K562 (cell line): ENCODE data around the gene RABL6. TPM values are rescaled to one million over a fixed set of nuclear protein-coding genes. Genes with fewer than 3 reads are reported as not detected.

Experiments used
- DPF2 ChIP-seq: fragments of 450-650 bp; IDR thresholded peaks from 2 replicates; pipeline ENCODE4 v1.6.1; 2016
- LCOR ChIP-seq: sonication (generic); formaldehyde crosslinking; IDR thresholded peaks from 2 replicates; pipeline ENCODE4 v1.8.0; 2022; ENCODE audit warnings: mild to moderate bottlenecking, missing genetic modification reagents
- NCOA2 ChIP-seq, 2 experiments: fragments of 450-650 bp; IDR thresholded peaks; 2 replicates each; pipeline ENCODE4 v1.6.1; 2018; ENCODE audit warnings: mild to moderate bottlenecking in 2 of 2, moderate library complexity in 1 of 2; ENCODE audit not compliant: partially characterized antibody in 2 of 2
- NEUROD1 ChIP-seq: fragments of 150-350 bp; IDR thresholded peaks from 2 replicates; pipeline ENCODE4 v1.6.1; 2014; ENCODE audit warnings: borderline replicate concordance, low read length, low read depth; ENCODE audit not compliant: partially characterized antibody
- NONO ChIP-seq, 2 experiments: fragments of 200-400 bp in 1 of 2; fragments of 450-650 bp in 1 of 2; formaldehyde crosslinking in 1 of 2; IDR thresholded peaks; 2 replicates each; pipeline ENCODE4 v1.6.1; 2017; ENCODE audit warnings: low read depth in 2 of 2, mild to moderate bottlenecking in 2 of 2, moderate library complexity in 2 of 2, low read length in 1 of 2
- SMAD4 ChIP-seq: fragments of 250-450 bp; sonication (Bioruptor Pico); conservative IDR thresholded peaks from 2 replicates; pipeline ENCODE4 v1.8.0; 2021; ENCODE audit warnings: inconsistent platforms, mild to moderate bottlenecking, moderate library complexity
- SREBF2 ChIP-seq: sonication (generic); formaldehyde crosslinking; IDR thresholded peaks from 2 replicates; pipeline ENCODE4 v1.4.0; 2020; ENCODE audit warnings: mild to moderate bottlenecking, missing genetic modification reagents
- ZKSCAN1 ChIP-seq: fragments of 150-350 bp; IDR thresholded peaks from 2 replicates; pipeline ENCODE4 v1.6.1; 2016; ENCODE audit warnings: low read depth, low read length
- ZNF121 ChIP-seq: sonication (generic); formaldehyde crosslinking; conservative IDR thresholded peaks from 2 replicates; pipeline ENCODE4 v1.8.0; 2022; ENCODE audit warnings: missing genetic modification reagents
- ZNF175 ChIP-seq: fragments of 200-800 bp; sonication (Bioruptor generic); IDR thresholded peaks from 2 replicates; pipeline ENCODE4 v1.6.1; 2016; ENCODE audit warnings: low read depth, mild to moderate bottlenecking, missing genetic modification characterization, missing compliant biosample characterization
- ZNF316 ChIP-seq: fragments of 450-650 bp; IDR thresholded peaks from 2 replicates; pipeline ENCODE4 v1.6.1; 2016
- ZNF57 ChIP-seq: fragments of 450-650 bp; formaldehyde crosslinking; IDR thresholded peaks from 2 replicates; pipeline ENCODE4 v1.4.0; 2020; ENCODE audit warnings: mild to moderate bottlenecking, moderate library complexity
- polyA plus RNA-seq, 8 experiments: library from polyadenylated mRNA; depleted of rRNA in 4 of 8; stranded (reverse) in 5 of 8; unstranded in 3 of 8; fragments of >200 nt; fragmentation: Nextera tagmentation in 2 of 8; fragmentation: Illumina TruSeq in 1 of 8; extraction: Ambion mirVana in 2 of 8; extraction: Trizol in 1 of 8; gene quantifications; 2 replicates each; pipeline versions ENCODE4 v1.2.1 to v1.2.3, GENCODE V29; 2011 to 2014; ENCODE audit warnings: inconsistent platforms in 1 of 8, missing spikeins in 1 of 8
- total RNA-seq, 7 experiments: library from RNA; depleted of rRNA in 6 of 7; stranded (reverse); fragments of >200 nt in 6 of 7; fragmentation: Illumina TruSeq in 2 of 7; extraction: Trizol in 2 of 7; gene quantifications; 2 replicates each; pipeline versions ENCODE4 v1.2.1 to v1.2.3, GENCODE V29; 2011 to 2021; ENCODE audit warnings: low replicate concordance in 1 of 7
- TF ChIP-seq, protein P1 (sequence below): fragments of 250-450 bp; sonication (Bioruptor Pico); IDR thresholded peaks from 2 replicates; pipeline ENCODE4 v1.5.0; 2022; ENCODE audit warnings: mild to moderate bottlenecking
- TF ChIP-seq, protein P2 (sequence below): fragments of 450-650 bp; IDR thresholded peaks from 2 replicates; pipeline ENCODE4 v1.6.1; 2017; ENCODE audit warnings: antibody characterized with exemption, mild to moderate bottlenecking
- TF ChIP-seq, protein P3 (sequence below): fragments of 450-650 bp; formaldehyde crosslinking; conservative IDR thresholded peaks from 2 replicates; pipeline ENCODE4 v1.4.0; 2022; ENCODE audit warnings: mild to moderate bottlenecking, missing genetic modification characterization
- TF ChIP-seq, protein P4 (sequence below): fragments of 250-450 bp; sonication (Bioruptor Pico); IDR thresholded peaks from 2 replicates; pipeline ENCODE4 v1.5.0; 2021
- TF ChIP-seq, protein P5 (sequence below): fragments of 450-650 bp; formaldehyde crosslinking; IDR thresholded peaks from 2 replicates; pipeline ENCODE4 v1.4.0; 2020; ENCODE audit warnings: mild to moderate bottlenecking, moderate library complexity

Gene RABL6
- total and polyA plus RNA-seq, 9 of the 15 experiments (the other 6 are each of a cell fraction or from before 2014, with no cell fraction given): 5.6 to 181 (median 84.5) TPM

DNA sequence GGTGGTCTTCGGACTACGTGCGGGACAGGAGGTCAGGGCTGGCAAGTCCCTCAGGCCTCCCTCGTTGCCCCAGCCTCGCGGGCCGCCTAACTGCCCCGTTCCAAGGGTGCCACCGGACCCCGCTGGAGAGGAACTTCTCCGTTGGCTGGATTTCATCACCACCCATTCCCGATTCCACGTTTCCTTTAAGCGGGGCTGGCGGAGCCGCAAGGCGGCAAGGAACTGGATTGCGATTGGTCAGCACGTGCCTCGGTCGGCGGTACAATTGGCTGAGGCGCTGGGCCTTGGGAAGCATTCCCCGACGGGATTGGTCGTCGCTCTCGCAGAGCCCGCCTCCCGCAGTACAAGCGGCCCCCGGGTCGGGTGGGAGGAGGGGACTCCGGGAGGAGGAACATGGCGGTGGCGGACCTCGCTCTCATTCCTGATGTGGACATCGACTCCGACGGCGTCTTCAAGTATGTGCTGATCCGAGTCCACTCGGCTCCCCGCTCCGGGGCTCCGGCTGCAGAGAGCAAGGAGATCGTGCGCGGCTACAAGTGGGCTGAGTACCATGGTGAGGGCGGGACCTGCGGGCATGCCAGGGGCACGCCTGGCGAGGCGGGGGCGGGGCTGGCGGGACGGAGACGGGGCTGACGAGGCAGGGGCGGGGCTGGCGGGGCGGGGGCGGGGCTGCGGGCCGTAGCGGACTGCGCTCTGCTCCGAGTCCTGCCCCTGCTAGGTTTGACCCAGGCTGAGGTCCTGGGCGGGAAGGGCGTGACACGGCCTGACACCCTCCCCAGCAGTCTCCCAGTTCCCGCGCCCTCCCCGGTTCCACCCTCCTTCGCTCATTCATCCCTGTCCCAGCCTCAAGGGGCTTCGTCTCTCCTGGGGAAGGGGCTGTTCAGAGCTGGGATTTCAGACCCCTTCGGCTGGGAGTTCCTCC lies 41.6 kb downstream of the RABL6 start, which contains the start of gene PHPT1 (continued):
- TF ChIP-seq, protein P1, sequence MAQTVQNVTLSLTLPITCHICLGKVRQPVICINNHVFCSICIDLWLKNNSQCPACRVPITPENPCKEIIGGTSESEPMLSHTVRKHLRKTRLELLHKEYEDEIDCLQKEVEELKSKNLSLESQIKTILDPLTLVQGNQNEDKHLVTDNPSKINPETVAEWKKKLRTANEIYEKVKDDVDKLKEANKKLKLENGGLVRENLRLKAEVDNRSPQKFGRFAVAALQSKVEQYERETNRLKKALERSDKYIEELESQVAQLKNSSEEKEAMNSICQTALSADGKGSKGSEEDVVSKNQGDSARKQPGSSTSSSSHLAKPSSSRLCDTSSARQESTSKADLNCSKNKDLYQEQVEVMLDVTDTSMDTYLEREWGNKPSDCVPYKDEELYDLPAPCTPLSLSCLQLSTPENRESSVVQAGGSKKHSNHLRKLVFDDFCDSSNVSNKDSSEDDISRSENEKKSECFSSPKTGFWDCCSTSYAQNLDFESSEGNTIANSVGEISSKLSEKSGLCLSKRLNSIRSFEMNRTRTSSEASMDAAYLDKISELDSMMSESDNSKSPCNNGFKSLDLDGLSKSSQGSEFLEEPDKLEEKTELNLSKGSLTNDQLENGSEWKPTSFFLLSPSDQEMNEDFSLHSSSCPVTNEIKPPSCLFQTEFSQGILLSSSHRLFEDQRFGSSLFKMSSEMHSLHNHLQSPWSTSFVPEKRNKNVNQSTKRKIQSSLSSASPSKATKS (CRISPR knock-in tag): no peak
- TF ChIP-seq NEUROD1: peak; percentile 99
- TF ChIP-seq NONO (IDR thresholded peaks at IDR 0.05; ENCODE audit: low read depth in 2 of 2, low read length in 1 of 2): peak in 1 of 2 experiments; percentile 19; a peak in 1 of 4 replicates
- TF ChIP-seq, protein P2, sequence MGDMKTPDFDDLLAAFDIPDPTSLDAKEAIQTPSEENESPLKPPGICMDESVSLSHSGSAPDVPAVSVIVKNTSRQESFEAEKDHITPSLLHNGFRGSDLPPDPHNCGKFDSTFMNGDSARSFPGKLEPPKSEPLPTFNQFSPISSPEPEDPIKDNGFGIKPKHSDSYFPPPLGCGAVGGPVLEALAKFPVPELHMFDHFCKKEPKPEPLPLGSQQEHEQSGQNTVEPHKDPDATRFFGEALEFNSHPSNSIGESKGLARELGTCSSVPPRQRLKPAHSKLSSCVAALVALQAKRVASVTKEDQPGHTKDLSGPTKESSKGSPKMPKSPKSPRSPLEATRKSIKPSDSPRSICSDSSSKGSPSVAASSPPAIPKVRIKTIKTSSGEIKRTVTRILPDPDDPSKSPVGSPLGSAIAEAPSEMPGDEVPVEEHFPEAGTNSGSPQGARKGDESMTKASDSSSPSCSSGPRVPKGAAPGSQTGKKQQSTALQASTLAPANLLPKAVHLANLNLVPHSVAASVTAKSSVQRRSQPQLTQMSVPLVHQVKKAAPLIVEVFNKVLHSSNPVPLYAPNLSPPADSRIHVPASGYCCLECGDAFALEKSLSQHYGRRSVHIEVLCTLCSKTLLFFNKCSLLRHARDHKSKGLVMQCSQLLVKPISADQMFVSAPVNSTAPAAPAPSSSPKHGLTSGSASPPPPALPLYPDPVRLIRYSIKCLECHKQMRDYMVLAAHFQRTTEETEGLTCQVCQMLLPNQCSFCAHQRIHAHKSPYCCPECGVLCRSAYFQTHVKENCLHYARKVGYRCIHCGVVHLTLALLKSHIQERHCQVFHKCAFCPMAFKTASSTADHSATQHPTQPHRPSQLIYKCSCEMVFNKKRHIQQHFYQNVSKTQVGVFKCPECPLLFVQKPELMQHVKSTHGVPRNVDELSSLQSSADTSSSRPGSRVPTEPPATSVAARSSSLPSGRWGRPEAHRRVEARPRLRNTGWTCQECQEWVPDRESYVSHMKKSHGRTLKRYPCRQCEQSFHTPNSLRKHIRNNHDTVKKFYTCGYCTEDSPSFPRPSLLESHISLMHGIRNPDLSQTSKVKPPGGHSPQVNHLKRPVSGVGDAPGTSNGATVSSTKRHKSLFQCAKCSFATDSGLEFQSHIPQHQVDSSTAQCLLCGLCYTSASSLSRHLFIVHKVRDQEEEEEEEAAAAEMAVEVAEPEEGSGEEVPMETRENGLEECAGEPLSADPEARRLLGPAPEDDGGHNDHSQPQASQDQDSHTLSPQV: no peak
- TF ChIP-seq ZNF121: no peak
- no peak for TF ChIP-seq ZNF316
- TF ChIP-seq ZNF175: no peak
- 0 out of 2 replicates have a peak, but pooled peaks have one; percentile 24 for TF ChIP-seq DPF2
- TF ChIP-seq, protein P3, sequence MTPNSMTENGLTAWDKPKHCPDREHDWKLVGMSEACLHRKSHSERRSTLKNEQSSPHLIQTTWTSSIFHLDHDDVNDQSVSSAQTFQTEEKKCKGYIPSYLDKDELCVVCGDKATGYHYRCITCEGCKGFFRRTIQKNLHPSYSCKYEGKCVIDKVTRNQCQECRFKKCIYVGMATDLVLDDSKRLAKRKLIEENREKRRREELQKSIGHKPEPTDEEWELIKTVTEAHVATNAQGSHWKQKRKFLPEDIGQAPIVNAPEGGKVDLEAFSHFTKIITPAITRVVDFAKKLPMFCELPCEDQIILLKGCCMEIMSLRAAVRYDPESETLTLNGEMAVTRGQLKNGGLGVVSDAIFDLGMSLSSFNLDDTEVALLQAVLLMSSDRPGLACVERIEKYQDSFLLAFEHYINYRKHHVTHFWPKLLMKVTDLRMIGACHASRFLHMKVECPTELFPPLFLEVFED (CRISPR knock-in tag): 0 out of 2 replicates have a peak, but pooled peaks have one; percentile 17
- TF ChIP-seq ZKSCAN1: 0 out of 2 replicates have a peak, but pooled peaks have one; percentile 20
- TF ChIP-seq NCOA2 (IDR thresholded peaks at IDR 0.05; ENCODE audit: partially characterized antibody in 2 of 2): no peak
- peak; percentile 65 for TF ChIP-seq SMAD4 (CRISPR knock-in tag)
- TF ChIP-seq, protein P4, sequence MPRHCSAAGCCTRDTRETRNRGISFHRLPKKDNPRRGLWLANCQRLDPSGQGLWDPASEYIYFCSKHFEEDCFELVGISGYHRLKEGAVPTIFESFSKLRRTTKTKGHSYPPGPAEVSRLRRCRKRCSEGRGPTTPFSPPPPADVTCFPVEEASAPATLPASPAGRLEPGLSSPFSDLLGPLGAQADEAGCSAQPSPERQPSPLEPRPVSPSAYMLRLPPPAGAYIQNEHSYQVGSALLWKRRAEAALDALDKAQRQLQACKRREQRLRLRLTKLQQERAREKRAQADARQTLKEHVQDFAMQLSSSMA (CRISPR knock-in tag): peak; percentile 57; the same call in 1 of the 2 replicates
- TF ChIP-seq, protein P5, sequence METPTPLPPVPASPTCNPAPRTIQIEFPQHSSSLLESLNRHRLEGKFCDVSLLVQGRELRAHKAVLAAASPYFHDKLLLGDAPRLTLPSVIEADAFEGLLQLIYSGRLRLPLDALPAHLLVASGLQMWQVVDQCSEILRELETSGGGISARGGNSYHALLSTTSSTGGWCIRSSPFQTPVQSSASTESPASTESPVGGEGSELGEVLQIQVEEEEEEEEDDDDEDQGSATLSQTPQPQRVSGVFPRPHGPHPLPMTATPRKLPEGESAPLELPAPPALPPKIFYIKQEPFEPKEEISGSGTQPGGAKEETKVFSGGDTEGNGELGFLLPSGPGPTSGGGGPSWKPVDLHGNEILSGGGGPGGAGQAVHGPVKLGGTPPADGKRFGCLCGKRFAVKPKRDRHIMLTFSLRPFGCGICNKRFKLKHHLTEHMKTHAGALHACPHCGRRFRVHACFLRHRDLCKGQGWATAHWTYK: peak; percentile 58; the same call in 1 of the 2 replicates
- TF ChIP-seq ZNF57: no peak
- TF ChIP-seq LCOR (CRISPR knock-in tag): no peak
- TF ChIP-seq SREBF2 (CRISPR knock-in tag): no peak
